Measurements from ENCODE around the gene ELP4. TPM values are rescaled to one million over a fixed set of nuclear protein-coding genes. Genes with fewer than 3 reads are reported as not detected.
"Not testable (repeated sequence)": the region's sequence is repeated elsewhere in the genome, so short reads cannot be mapped to it uniquely, and the experiment has no call there.

The ELP4 gene
- total and polyA plus RNA-seq, 7 donors: 4.2 to 12.9 (median 8.2) TPM

- Histone ChIP-seq H3K9me3 (peaks cover 6% of the 10 kb centered on the region), H3K36me3 (ENCODE audit: insufficient read depth in 1 of 2, low read depth in 1 of 2) (no peaks in the 10 kb centered on the region), H3K4me3 (no peak overlapping the region), H3K27ac (no peak overlapping the region), H3K4me1 (peaks cover 14% of the 10 kb centered on the region), H3K27me3 (ENCODE audit: insufficient read depth in 3 of 3, low read length in 2 of 3) (no peaks in the 10 kb centered on the region)
- WGBS, 3 donors: 94 to 100% (median 96%) methylated on average over 1 of the region's 1 CpG
- TF ChIP-seq CTCF (IDR thresholded peaks at IDR 0.05): no peak
- DNase-seq: no peak
- no peak for ATAC-seq
- intact Hi-C loops (cut with DNase I): no loop called here
Observed at GRCh38 chr11:31560842-31561476, 51.4 kb downstream of the ELP4 start.

- H3K27ac ChIP-seq; intact Hi-C loops (cut with DNase I); ATAC-seq; H3K4me1 ChIP-seq; H3K36me3 ChIP-seq (ENCODE audit: insufficient read depth in 1 of 2, low read depth in 1 of 2); DNase-seq; H3K4me3 ChIP-seq; H3K9me3 ChIP-seq; H3K27me3 ChIP-seq (ENCODE audit: insufficient read depth in 3 of 3, low read length in 2 of 3): not testable (repeated sequence)
- 97 to 99% (median 99%) methylated on average over 4 of the region's 4 CpGs for WGBS, 3 donors
Observed at GRCh38 chr11:31564517-31564916, 55.0 kb downstream of the ELP4 start.

GRCh38 chr11:31574133-31574532, 64.6 kb downstream of the ELP4 start:
- H3K4me3 ChIP-seq; H3K27me3 ChIP-seq (ENCODE audit: insufficient read depth in 3 of 3, low read length in 2 of 3); DNase-seq; H3K9me3 ChIP-seq; H3K36me3 ChIP-seq (ENCODE audit: insufficient read depth in 1 of 2, low read depth in 1 of 2); H3K4me1 ChIP-seq; H3K27ac ChIP-seq; ATAC-seq; intact Hi-C loops (cut with DNase I): not testable (repeated sequence)
- 78 to 89% (median 87%) methylated on average over 4 of the region's 4 CpGs for WGBS, 3 donors

- DNase-seq: not testable (repeated sequence)
Observed at GRCh38 chr11:31575764-31576163, 66.2 kb downstream of the ELP4 start.

GRCh38 chr11:31579412-31579811, 69.8 kb downstream of the ELP4 start:
- H3K4me1 ChIP-seq; DNase-seq; H3K27ac ChIP-seq; H3K9me3 ChIP-seq; H3K36me3 ChIP-seq (ENCODE audit: insufficient read depth in 1 of 2, low read depth in 1 of 2); ATAC-seq; H3K4me3 ChIP-seq; H3K27me3 ChIP-seq (ENCODE audit: insufficient read depth in 3 of 3, low read length in 2 of 3); intact Hi-C loops (cut with DNase I): not testable (repeated sequence)
- WGBS, 3 donors: 98 to 100% (median 99%) methylated on average over 3 of the region's 3 CpGs

More at GRCh38 chr11:31575764-31576163, 66.2 kb downstream of the ELP4 start:
- ATAC-seq; intact Hi-C loops (cut with DNase I); H3K9me3 ChIP-seq; H3K27me3 ChIP-seq (ENCODE audit: insufficient read depth in 3 of 3, low read length in 2 of 3); H3K4me3 ChIP-seq; H3K27ac ChIP-seq; H3K4me1 ChIP-seq; H3K36me3 ChIP-seq (ENCODE audit: insufficient read depth in 1 of 2, low read depth in 1 of 2): not testable (repeated sequence)
- WGBS, 3 donors: 98 to 99% (median 98%) methylated on average over 3 of the region's 3 CpGs

GRCh38 chr11:31582697-31583096, 73.1 kb downstream of the ELP4 start:
- peaks cover 2 to 8% of the 10 kb centered on the region in 2 donors for H3K36me3 ChIP-seq (ENCODE audit: insufficient read depth in 1 of 2, low read depth in 1 of 2)
- no peaks in the 10 kb centered on the region for H3K27me3 ChIP-seq (ENCODE audit: insufficient read depth in 3 of 3, low read length in 2 of 3)
- H3K4me3 ChIP-seq: no peak overlapping the region
- no peaks in the 10 kb centered on the region for H3K4me1 ChIP-seq
- TF ChIP-seq CTCF (IDR thresholded peaks at IDR 0.05): no peak
- intact Hi-C loops (cut with DNase I): no loop called here
- no peaks in the 10 kb centered on the region for H3K9me3 ChIP-seq
- ATAC-seq (no peak), DNase-seq (no peak)
- WGBS, 3 donors: 60 to 64% (median 61%) methylated on average over 1 of the region's 1 CpG
- H3K27ac ChIP-seq: no peak overlapping the region

- Histone ChIP-seq H3K9me3 (no peaks in the 10 kb centered on the region), H3K36me3 (ENCODE audit: insufficient read depth in 1 of 2, low read depth in 1 of 2) (peaks cover 0 to 12% of the 10 kb centered on the region in 2 donors), H3K27ac (no peak overlapping the region), H3K4me3 (no peak overlapping the region), H3K4me1 (no peaks in the 10 kb centered on the region), H3K27me3 (ENCODE audit: insufficient read depth in 3 of 3, low read length in 2 of 3) (no peaks in the 10 kb centered on the region)
- no peak for TF ChIP-seq CTCF (IDR thresholded peaks at IDR 0.05)
- WGBS, 3 donors: 93 to 100% (median 94%) methylated on average over 2 of the region's 2 CpGs
- ATAC-seq: no peak
- no peak for DNase-seq
- intact Hi-C loops (cut with DNase I): no loop called here
Observed at GRCh38 chr11:31598454-31598853, 88.9 kb downstream of the ELP4 start.

Measured in psoas muscle (tissue), 8 donors.